ENCODE measurements around the gene SHROOM1. TPM values are rescaled to one million over a fixed set of nuclear protein-coding genes. Genes with fewer than 3 reads are reported as not detected.

SHROOM1 gene
- total RNA-seq, 4 donors from 2014 or later = 0.61 to 6.0 (median 2.0) TPM

- no peaks in the 10 kb centered on the region for H3K9me3 ChIP-seq
- H3K4me3 ChIP-seq = no peak overlapping the region
- H3K36me3 ChIP-seq = no peaks in the 10 kb centered on the region
- TF ChIP-seq, protein P1, sequence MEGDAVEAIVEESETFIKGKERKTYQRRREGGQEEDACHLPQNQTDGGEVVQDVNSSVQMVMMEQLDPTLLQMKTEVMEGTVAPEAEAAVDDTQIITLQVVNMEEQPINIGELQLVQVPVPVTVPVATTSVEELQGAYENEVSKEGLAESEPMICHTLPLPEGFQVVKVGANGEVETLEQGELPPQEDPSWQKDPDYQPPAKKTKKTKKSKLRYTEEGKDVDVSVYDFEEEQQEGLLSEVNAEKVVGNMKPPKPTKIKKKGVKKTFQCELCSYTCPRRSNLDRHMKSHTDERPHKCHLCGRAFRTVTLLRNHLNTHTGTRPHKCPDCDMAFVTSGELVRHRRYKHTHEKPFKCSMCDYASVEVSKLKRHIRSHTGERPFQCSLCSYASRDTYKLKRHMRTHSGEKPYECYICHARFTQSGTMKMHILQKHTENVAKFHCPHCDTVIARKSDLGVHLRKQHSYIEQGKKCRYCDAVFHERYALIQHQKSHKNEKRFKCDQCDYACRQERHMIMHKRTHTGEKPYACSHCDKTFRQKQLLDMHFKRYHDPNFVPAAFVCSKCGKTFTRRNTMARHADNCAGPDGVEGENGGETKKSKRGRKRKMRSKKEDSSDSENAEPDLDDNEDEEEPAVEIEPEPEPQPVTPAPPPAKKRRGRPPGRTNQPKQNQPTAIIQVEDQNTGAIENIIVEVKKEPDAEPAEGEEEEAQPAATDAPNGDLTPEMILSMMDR (IDR thresholded peaks at IDR 0.05 in 4 of 5, conservative IDR thresholded peaks at IDR 0.05 in 1 of 5) = no peak
- no peak for TF ChIP-seq POLR2A (IDR thresholded peaks at IDR 0.05)
- H3K27me3 ChIP-seq = peaks cover 0 to 7% (median 2%) of the 10 kb centered on the region in 3 donors
- in situ Hi-C loops (cut with MboI; ENCODE audit: low sequenced_read_pairs in 4 of 4) = no loop called here
- H3K27ac ChIP-seq = no peak overlapping the region
- intact Hi-C loops (cut with DNase I; ENCODE audit: low total_unique reads) = loop anchor here (5.0 kb wide), 1 partner anchor 43 kb away; the partner anchor contains the start of gene KIF3A
- DNase-seq = no peak
- ATAC-seq = no peak
- peaks cover 3 to 13% of the 10 kb centered on the region in 2 donors for H3K4me1 ChIP-seq
Observed at GRCh38 chr5:132779961-132780360, 50.5 kb downstream of the SHROOM1 start.

DNA sequence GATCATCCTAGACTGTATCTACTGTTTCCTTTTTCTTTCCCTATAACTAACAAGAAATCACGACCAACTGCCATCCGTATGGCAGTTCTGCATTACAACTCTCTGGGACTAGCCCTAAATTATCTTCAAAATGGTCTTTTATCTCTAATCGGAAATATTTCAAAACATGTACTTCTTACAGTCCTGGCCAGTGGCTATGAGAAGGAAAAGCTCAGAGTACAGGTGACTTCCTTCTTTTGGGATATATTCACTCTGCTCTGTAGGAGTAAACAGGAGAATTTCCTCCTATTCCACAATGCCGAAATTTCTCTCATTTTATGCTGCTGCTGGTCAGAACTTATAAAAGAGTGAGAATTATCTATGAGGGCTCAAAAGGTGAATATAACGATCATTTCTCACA is 51.6 kb downstream of the SHROOM1 start:
- Histone ChIP-seq H3K27me3 (peaks cover 0 to 7% (median 2%) of the 10 kb centered on the region in 3 donors), H3K9me3 (no peaks in the 10 kb centered on the region), H3K36me3 (no peaks in the 10 kb centered on the region), H3K4me3 (no peak overlapping the region), H3K4me1 (peaks cover 3 to 13% of the 10 kb centered on the region in 2 donors), H3K27ac (no peak overlapping the region)
- in situ Hi-C loops (cut with MboI; ENCODE audit: low sequenced_read_pairs in 4 of 4) (no loop called here), intact Hi-C loops (cut with DNase I; ENCODE audit: low total_unique reads) (loop anchor here (5.0 kb wide), 1 partner anchor 42 kb away; the partner anchor contains the start of gene KIF3A)
- DNase-seq (no peak), ATAC-seq (no peak)
- TF ChIP-seq, protein P1 (IDR thresholded peaks at IDR 0.05 in 4 of 5, conservative IDR thresholded peaks at IDR 0.05 in 1 of 5) = no peak
- no peak for TF ChIP-seq POLR2A (IDR thresholded peaks at IDR 0.05)

DNA sequence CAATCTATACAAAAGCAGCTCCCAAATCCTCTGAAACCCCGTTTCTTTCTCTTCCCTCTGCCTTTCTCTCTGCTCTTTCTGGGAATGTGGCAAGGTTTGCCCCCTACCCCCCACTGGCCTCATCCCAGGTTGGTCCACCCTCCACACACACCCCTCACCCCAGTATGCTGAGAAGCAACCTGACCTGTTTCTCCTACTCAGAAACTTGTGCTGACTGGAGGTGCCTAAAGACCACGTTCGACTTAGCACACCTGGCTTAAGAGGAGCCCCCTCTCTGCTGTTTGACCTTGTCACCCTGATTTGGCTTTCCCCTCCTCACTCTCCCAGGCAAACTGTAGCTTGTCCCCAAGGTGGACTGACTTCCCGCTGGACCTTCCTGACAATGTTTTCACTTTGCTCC is 52.3 kb downstream of the SHROOM1 start:
- ATAC-seq (no peak), DNase-seq (no peak)
- peaks cover 0 to 7% (median 2%) of the 10 kb centered on the region in 3 donors for H3K27me3 ChIP-seq
- H3K9me3 ChIP-seq = no peaks in the 10 kb centered on the region
- intact Hi-C loops (cut with DNase I; ENCODE audit: low total_unique reads) (loop anchor here (5.0 kb wide), 1 partner anchor 41 kb away; the partner anchor contains the start of gene KIF3A), in situ Hi-C loops (cut with MboI; ENCODE audit: low sequenced_read_pairs in 4 of 4) (no loop called here)
- H3K4me1 ChIP-seq = peaks cover 3 to 13% of the 10 kb centered on the region in 2 donors
- TF ChIP-seq POLR2A (IDR thresholded peaks at IDR 0.05) = no peak
- TF ChIP-seq, protein P1 (IDR thresholded peaks at IDR 0.05 in 4 of 5, conservative IDR thresholded peaks at IDR 0.05 in 1 of 5) = no peak
- H3K36me3 ChIP-seq = no peaks in the 10 kb centered on the region
- peak overlapping the region; percentile 73 to 90 (median 78) for H3K4me3 ChIP-seq
- H3K27ac ChIP-seq = peak overlapping the region in 2 of 4 donors; percentile 75

DNA sequence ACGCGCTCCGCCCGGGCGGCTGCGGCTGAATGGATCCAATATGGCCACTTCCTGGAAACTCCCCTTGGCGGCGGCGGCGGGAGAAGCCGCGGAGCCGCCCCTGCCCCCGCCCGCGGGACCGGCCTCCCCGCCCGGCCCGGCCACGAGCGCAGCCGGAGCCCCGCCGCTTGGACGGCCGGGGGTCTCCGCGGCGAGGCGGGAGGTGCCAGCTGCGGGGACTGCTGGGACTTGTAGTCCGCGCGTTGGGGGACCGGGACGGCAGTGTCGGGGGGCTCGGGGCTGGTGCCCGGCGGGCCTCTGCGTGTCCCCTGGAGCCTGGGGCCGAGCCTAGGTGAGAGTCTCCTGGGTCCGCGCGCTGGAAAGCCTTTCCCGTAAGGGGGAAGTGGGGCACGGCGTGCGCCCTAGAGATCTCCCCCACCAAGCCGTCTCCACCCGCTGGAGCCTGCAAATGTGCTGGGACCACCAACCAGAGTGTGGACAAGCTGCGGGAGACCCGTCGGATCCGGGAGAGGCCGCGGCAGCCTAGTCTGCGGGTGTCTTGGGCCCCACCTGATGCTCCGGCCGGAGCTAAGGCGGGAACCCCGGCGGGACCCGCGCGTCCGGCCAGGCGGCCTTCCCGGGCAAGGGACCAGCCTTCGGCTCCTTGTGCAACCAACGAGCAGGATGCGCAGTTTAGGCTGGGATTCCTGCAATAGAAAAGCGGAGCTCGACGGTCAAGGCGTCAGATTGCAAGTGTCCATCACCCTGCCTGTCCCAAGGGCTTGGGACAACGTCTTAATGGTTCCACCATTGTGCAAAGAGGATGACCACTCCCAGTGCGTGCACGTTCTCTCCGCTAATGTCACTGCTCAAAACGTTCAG is 53.0 kb downstream of the SHROOM1 start, which contains the start of gene SEPTIN8:
Gene SEPTIN8 (minus strand): TSS at position 31 of the 861 bp plus-strand sequence. CDS start 102 bp downstream, outside the sequence.
- Histone ChIP-seq H3K4me3 (peak within 1 kb of the TSS; percentile 73 to 90 (median 78)), H3K36me3 (no peaks in the 10 kb centered on the region), H3K27ac (peak within 1 kb of the TSS; percentile 65 to 75 (median 72)), H3K27me3 (peaks cover 0 to 7% (median 2%) of the 10 kb centered on the region in 3 donors), H3K4me1 (peaks cover 3 to 14% of the 10 kb centered on the region in 2 donors), H3K9me3 (no peaks in the 10 kb centered on the region)
- TF ChIP-seq, protein P1 (IDR thresholded peaks at IDR 0.05 in 4 of 5, conservative IDR thresholded peaks at IDR 0.05 in 1 of 5) = peak in 1 of 5 experiments; percentile 7
- TF ChIP-seq POLR2A (IDR thresholded peaks at IDR 0.05) = no peak
- DNase-seq (peak in 1 of 2 donors; percentile 34), ATAC-seq (peak; percentile 55 to 62)
- in situ Hi-C loops (cut with MboI; ENCODE audit: low sequenced_read_pairs in 4 of 4) (no loop called here), intact Hi-C loops (cut with DNase I; ENCODE audit: low total_unique reads) (loop anchor here (5.0 kb wide), 1 partner anchor 40 kb away; the partner anchor contains the start of gene KIF3A)

Data from gastrocnemius medialis (tissue), 4 donors.